ENCODE data around the gene IRF2BP1.
"Not testable (repeated sequence)": the region's sequence is repeated elsewhere in the genome, so short reads cannot be mapped to it uniquely, and the experiment has no call there.

Gene IRF2BP1

GRCh38 chr19:45899253-45899652 is 13.3 kb upstream of the IRF2BP1 start:
- in situ Hi-C loops (cut with HindIII; ENCODE audit: low sequenced_read_pairs): no loop called here
- H3K4me3 ChIP-seq (ENCODE audit: low read depth, low read length): no peak overlapping the region
- no peak for DNase-seq (ENCODE audit: low read depth, low spot score)
- TF ChIP-seq CTCF (IDR thresholded peaks at IDR 0.05; ENCODE audit: low read depth, low read length): no peak

- DNase-seq (ENCODE audit: low read depth, low spot score): no peak
- H3K4me3 ChIP-seq (ENCODE audit: low read depth, low read length): no peak overlapping the region
- TF ChIP-seq CTCF (IDR thresholded peaks at IDR 0.05; ENCODE audit: low read depth, low read length): no peak
- in situ Hi-C loops (cut with HindIII; ENCODE audit: low sequenced_read_pairs): no loop called here
These were observed 11.4 kb upstream of the IRF2BP1 start for GRCh38 chr19:45897261-45897812.

- in situ Hi-C loops (cut with HindIII; ENCODE audit: low sequenced_read_pairs); H3K4me3 ChIP-seq (ENCODE audit: low read depth, low read length); DNase-seq (ENCODE audit: low read depth, low spot score): not testable (repeated sequence)
These were observed 10.2 kb upstream of the IRF2BP1 start for GRCh38 chr19:45895983-45896599.

GRCh38 chr19:45895519-45895972 is 9.6 kb upstream of the IRF2BP1 start:
- no peak overlapping the region for H3K4me3 ChIP-seq (ENCODE audit: low read depth, low read length)
- TF ChIP-seq CTCF (IDR thresholded peaks at IDR 0.05; ENCODE audit: low read depth, low read length): no peak
- in situ Hi-C loops (cut with HindIII; ENCODE audit: low sequenced_read_pairs): no loop called here
- no peak for DNase-seq (ENCODE audit: low read depth, low spot score)

- no peak for TF ChIP-seq CTCF (IDR thresholded peaks at IDR 0.05; ENCODE audit: low read depth, low read length)
- no peak overlapping the region for H3K4me3 ChIP-seq (ENCODE audit: low read depth, low read length)
- DNase-seq (ENCODE audit: low read depth, low spot score): no peak
- in situ Hi-C loops (cut with HindIII; ENCODE audit: low sequenced_read_pairs): no loop called here
These were observed 4.9 kb upstream of the IRF2BP1 start for GRCh38 chr19:45890877-45891276.

- no peak for TF ChIP-seq CTCF (IDR thresholded peaks at IDR 0.05; ENCODE audit: low read depth, low read length)
- in situ Hi-C loops (cut with HindIII; ENCODE audit: low sequenced_read_pairs): no loop called here
- DNase-seq (ENCODE audit: low read depth, low spot score): no peak
- no peak overlapping the region for H3K4me3 ChIP-seq (ENCODE audit: low read depth, low read length)
These were observed 3.4 kb upstream of the IRF2BP1 start for GRCh38 chr19:45889210-45889885.

GRCh38 chr19:45887200-45887710 is 1.3 kb upstream of the IRF2BP1 start:
- DNase-seq (ENCODE audit: low read depth, low spot score): no peak
- TF ChIP-seq CTCF (IDR thresholded peaks at IDR 0.05; ENCODE audit: low read depth, low read length): no peak
- in situ Hi-C loops (cut with HindIII; ENCODE audit: low sequenced_read_pairs): no loop called here
- peak overlapping the region; percentile 62 for H3K4me3 ChIP-seq (ENCODE audit: low read depth, low read length)
